ENCODE data around the gene PXK. TPM values are rescaled to one million over a fixed set of nuclear protein-coding genes. Genes with fewer than 3 reads are reported as not detected.

The PXK gene
- polyA plus RNA-seq, 1 donor (not counting 4 experiments of a cell fraction or from before 2014, with no cell fraction given): 12.2 TPM

DNA sequence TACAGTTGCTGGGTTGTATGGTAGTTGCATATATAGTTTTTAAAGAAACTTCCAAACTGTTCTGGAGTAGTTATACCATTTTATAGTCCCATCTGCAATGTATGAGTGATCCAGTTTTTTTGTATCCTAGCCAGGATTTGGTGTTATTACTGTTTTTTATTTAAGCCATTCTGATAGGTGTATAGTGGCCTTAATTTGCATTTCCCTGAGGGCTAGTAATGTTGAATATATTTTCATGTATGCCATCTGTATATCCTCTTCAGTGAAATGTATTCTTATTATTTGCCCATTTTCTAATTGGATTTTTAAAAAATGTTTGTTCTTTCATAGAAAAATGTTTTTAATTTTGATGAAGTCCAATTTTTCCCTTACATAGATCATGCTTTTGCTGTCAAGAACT lies 29.2 kb downstream of the PXK start:
- Histone ChIP-seq H4K20me1 (ENCODE audit: control insufficient read depth, extremely low read depth, insufficient read depth, low read length) (no peaks in the 10 kb centered on the region), H3K9me1 (ENCODE audit: control insufficient read depth, extremely low read depth, insufficient read depth, low read length) (no peaks in the 10 kb centered on the region), H3K9ac (ENCODE audit: control insufficient read depth, extremely low read depth, insufficient read depth, low read length) (no peak overlapping the region), H3K4me2 (ENCODE audit: control insufficient read depth, extremely low read depth, insufficient read depth, low read depth, low read length) (no peak overlapping the region), H3K79me2 (ENCODE audit: control insufficient read depth, insufficient read depth, low read length) (no peaks in the 10 kb centered on the region), H3K4me3 (ENCODE audit: control insufficient read depth in 2 of 3, extremely low read depth in 1 of 3, insufficient read depth in 2 of 3, low read depth in 1 of 3, low read length in 3 of 3) (no peak overlapping the region), H3K9me3 (ENCODE audit: control insufficient read depth, low read depth, low read length) (no peaks in the 10 kb centered on the region), H3K27me3 (ENCODE audit: control insufficient read depth, extremely low read depth, insufficient read depth, low read length) (no peaks in the 10 kb centered on the region), H3K4me1 (ENCODE audit: control insufficient read depth, extremely low read depth, insufficient read depth, low read length) (no peaks in the 10 kb centered on the region), H2AFZ (ENCODE audit: control insufficient read depth, low read length) (no peak overlapping the region), H3K36me3 (ENCODE audit: control insufficient read depth in 2 of 2, extremely low read depth in 1 of 2, insufficient read depth in 2 of 2, low read length in 2 of 2) (no peaks in the 10 kb centered on the region), H3K27ac (ENCODE audit: control insufficient read depth, insufficient read depth, low read length) (no peak overlapping the region)
- FAIRE-seq (no peak), DNase-seq (ENCODE audit: low read depth, low spot score) (no peak)
- TF ChIP-seq EZH2 (IDR thresholded peaks at IDR 0.05; ENCODE audit: low read length): no peak
- TF ChIP-seq, protein P1, sequence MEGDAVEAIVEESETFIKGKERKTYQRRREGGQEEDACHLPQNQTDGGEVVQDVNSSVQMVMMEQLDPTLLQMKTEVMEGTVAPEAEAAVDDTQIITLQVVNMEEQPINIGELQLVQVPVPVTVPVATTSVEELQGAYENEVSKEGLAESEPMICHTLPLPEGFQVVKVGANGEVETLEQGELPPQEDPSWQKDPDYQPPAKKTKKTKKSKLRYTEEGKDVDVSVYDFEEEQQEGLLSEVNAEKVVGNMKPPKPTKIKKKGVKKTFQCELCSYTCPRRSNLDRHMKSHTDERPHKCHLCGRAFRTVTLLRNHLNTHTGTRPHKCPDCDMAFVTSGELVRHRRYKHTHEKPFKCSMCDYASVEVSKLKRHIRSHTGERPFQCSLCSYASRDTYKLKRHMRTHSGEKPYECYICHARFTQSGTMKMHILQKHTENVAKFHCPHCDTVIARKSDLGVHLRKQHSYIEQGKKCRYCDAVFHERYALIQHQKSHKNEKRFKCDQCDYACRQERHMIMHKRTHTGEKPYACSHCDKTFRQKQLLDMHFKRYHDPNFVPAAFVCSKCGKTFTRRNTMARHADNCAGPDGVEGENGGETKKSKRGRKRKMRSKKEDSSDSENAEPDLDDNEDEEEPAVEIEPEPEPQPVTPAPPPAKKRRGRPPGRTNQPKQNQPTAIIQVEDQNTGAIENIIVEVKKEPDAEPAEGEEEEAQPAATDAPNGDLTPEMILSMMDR (optimal IDR thresholded peaks at IDR 0.05 in 1 of 3, IDR thresholded peaks at IDR 0.05 in 1 of 3, conservative IDR thresholded peaks at IDR 0.05 in 1 of 3; ENCODE audit: extremely low read depth in 1 of 3, insufficient read depth in 2 of 3, low read length in 3 of 3): no peak
- dilution Hi-C loops (cut with MboI; ENCODE audit: extremely low pct_ligation_motif_present, low sequenced_read_pairs): no loop called here

DNA sequence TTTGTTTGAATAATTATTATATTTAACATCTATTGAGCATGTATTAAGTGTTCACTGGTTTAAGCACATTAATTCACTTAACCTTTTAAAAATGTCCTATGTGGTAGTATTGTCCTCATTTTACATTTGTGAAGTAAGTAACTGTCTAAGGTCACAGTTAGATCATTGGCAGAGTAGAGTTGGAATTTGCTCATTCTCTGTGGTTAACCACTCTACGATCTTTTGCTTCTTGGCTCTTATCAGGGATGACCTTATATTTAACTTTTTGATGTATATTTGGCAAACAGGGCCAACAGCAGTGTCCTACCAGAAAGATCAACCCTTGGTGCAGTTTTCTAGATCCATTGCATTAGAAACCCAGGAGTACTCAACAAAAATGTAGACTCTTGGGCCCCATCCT lies 34.0 kb downstream of the PXK start:
- no peak for TF ChIP-seq EZH2 (IDR thresholded peaks at IDR 0.05; ENCODE audit: low read length)
- TF ChIP-seq, protein P1 (optimal IDR thresholded peaks at IDR 0.05 in 1 of 3, IDR thresholded peaks at IDR 0.05 in 1 of 3, conservative IDR thresholded peaks at IDR 0.05 in 1 of 3; ENCODE audit: extremely low read depth in 1 of 3, insufficient read depth in 2 of 3, low read length in 3 of 3): no peak
- H4K20me1 ChIP-seq (ENCODE audit: control insufficient read depth, extremely low read depth, insufficient read depth, low read length): no peaks in the 10 kb centered on the region
- no peak overlapping the region for H3K27ac ChIP-seq (ENCODE audit: control insufficient read depth, insufficient read depth, low read length)
- H3K9ac ChIP-seq (ENCODE audit: control insufficient read depth, extremely low read depth, insufficient read depth, low read length): no peak overlapping the region
- peak; percentile 66 for FAIRE-seq
- no peaks in the 10 kb centered on the region for H3K27me3 ChIP-seq (ENCODE audit: control insufficient read depth, extremely low read depth, insufficient read depth, low read length)
- no peaks in the 10 kb centered on the region for H3K9me3 ChIP-seq (ENCODE audit: control insufficient read depth, low read depth, low read length)
- H2AFZ ChIP-seq (ENCODE audit: control insufficient read depth, low read length): no peak overlapping the region
- no peak overlapping the region for H3K4me3 ChIP-seq (ENCODE audit: control insufficient read depth in 2 of 3, extremely low read depth in 1 of 3, insufficient read depth in 2 of 3, low read depth in 1 of 3, low read length in 3 of 3)
- dilution Hi-C loops (cut with MboI; ENCODE audit: extremely low pct_ligation_motif_present, low sequenced_read_pairs): no loop called here
- no peaks in the 10 kb centered on the region for H3K9me1 ChIP-seq (ENCODE audit: control insufficient read depth, extremely low read depth, insufficient read depth, low read length)
- H3K4me2 ChIP-seq (ENCODE audit: control insufficient read depth, extremely low read depth, insufficient read depth, low read depth, low read length): no peak overlapping the region
- H3K4me1 ChIP-seq (ENCODE audit: control insufficient read depth, extremely low read depth, insufficient read depth, low read length): no peaks in the 10 kb centered on the region
- DNase-seq (ENCODE audit: low read depth, low spot score): no peak
- no peaks in the 10 kb centered on the region for H3K79me2 ChIP-seq (ENCODE audit: control insufficient read depth, insufficient read depth, low read length)
- no peaks in the 10 kb centered on the region for H3K36me3 ChIP-seq (ENCODE audit: control insufficient read depth in 2 of 2, extremely low read depth in 1 of 2, insufficient read depth in 2 of 2, low read length in 2 of 2)

Measured in keratinocyte (primary cell).